ENCODE data around the gene EPHB3.

EPHB3 gene

DNA sequence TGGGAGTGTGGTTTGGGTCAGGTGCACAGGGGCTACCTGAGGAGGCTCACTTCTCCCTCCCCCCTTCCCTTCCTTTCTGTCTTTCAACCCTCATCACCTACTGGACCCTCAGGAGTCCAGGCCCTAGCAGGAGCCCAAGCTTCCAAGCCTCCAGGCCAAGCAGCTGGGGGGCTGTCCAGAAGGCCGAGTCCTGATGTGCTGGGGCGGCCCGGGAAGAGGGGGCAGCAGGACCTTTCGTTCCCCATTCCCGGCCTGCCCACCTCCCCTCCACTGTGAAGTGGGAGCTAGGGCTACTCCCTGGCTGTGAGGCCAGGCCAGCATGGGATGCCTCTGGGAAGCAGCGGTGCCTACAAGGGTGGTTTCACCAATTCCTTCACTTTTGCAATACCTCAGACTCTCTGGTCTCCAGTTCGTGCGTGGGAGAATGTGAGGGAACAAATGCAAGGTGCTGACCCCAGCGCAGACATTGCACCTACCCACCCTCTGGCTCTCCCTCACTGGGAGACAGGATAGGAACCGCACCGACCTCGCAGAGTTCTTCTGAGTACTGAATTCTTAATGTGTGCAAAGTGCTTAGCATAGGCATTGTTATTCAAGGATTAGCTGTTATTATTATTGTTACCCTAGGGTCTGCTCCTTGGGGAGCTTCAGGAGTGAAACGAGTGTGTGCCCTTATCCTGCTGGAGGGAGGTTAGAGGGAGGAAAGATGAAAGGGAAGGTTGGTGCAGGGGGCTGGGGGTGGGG is 2.5 kb downstream of the EPHB3 start:
- DNase-seq (ENCODE audit: low read depth in 3 of 3), result no peak

DNA sequence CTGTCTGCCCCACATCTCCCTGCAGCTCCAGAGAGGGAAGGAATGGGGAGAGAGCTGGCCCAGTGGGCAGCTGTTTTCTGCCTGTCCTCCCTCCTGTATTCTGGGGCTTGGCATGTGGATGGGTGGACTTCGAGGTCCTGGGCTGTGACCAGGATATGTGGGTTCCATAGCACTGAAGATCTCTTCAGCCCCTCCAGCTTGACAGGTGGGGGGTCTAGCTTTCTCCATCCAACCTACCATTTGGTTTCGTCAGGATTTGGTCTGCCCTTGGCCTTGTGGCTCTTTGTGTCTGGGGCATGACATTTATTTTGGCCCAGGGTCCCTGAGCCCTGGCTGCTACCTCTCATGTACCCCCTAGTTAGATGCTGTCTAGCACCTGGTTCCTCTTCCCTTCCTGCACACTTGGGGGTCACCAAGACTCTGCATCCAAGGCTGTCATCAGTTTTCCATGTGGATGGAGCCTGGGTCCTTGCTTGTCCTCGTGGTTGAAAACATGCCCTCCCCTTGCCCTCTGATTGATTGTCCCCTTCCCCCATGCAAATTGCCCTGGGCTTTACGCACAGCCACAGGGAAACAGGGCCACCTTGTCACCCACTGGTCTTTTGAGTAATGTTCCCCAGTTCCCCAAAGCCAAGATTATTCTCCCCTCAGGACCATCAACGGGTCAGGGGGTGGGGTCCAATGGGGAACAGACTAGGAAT is 3.2 kb downstream of the EPHB3 start:
- DNase-seq (ENCODE audit: low read depth in 3 of 3), result no peak

DNA sequence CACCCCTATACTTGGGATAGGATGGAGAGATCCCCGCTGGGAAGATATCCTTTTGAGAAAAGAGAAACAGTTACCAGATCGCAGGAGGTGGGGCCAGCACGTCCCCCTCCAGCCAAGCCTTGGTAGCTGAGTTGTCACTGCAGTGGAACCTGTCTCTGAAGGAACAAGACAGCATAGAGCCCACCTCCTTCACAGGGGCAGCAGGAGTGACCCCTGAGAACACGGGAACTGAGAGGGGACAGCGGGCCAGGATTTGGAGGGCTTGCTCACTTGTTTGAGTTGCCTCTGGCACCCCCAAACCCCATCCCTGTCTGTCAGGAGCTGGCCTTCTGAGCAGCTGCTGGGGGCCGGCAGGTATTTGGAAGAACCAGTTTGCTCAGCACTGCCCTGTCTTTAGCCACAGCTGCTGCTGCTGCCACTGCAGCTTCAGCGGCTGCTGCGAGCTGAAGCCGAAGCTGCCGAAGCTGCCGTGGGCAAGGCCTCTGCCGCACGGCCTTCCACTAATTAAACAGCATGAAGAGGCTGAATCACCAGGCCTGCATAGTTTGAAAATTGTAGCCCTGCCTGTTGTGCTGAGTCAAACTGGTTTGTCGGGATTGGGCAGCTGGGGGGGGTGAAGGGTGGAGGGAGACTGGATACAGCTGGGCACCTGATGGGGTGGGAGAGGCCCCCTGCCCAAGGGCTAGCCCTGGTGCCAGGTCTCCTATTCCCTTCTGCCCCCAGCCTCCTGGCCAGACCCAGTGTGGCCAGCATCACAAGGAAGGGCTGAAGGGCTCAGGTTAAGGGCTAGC is 4.0 kb downstream of the EPHB3 start:
- no peak for DNase-seq (ENCODE audit: low read depth in 3 of 3)

DNA sequence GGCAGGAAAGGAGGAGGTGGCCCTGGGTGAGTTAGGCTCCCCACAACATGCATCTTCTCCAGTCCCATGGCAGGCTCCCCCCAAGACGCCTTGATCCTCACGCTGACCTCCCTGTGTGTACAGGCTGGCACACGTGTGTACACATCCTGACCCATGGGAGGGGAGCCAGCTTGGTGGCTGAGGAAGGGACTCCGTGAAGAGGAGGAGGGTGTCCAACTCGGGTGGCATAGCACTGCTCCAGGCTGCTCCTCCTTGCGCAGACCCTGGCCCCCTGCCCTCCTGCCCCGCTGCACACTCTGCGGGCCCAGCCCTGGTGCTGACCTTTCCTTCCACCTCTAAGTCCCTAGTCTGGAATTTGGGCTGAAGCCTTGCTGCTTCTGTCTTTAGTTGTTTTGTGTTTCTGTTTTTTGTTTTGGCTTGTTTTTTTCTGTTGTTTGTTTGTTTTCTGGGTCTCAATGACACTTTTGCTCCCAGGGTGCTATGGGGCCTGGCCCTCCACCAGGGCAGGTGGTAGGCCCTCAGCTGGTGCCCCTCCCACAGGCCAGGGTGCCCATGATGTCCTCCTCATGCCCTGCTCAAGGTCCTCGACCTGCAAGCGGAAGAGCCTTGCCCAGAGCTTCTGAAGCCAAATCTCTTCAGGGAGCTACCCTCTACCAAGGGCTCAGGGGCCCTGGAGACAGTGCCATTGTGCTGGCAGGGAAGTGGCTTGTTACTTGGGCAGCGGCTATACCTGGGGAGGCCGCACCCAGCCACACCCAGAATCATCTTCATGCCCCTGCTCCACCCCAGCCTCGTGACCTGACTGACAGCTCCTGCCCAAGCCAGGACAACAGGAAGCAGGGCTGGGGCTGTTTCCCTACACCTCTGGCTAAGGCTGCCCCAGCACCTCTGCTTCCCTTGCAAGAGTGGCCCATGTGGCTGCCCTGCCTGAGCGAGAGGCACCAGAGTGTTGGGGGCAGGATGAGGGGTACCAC is 5.1 kb downstream of the EPHB3 start:
- no peak for DNase-seq (ENCODE audit: low read depth in 3 of 3)

DNA sequence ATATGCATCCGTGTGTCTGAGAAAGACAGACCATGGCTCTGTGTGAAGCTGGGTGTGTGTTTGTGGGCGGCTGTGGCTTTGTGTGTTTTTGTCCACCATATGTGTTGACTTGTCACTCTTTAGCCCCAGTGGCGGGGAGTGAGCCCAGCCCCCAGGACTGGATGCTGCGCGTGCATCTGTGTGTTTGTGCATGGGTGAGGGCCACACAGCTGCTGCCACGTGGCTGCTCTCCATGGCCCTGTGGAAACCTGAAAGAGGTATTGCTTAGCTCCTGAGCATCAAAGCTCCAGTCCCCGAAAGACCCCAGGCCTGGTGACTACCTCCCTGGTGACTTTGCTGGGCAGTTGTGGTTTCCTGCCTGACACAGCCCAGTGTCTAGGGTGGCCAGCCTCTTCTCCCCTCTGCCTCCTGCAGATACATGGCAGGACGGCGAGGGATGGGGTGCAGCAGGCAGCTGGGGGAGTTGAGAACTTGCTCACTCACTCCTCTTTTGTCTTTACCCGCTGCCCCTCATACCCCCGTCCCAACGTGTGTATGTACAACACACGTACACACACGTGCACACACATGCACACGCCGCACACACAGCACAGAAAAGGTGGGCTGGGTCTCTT is 6.5 kb downstream of the EPHB3 start:
- no peak for DNase-seq (ENCODE audit: low read depth in 3 of 3)

DNA sequence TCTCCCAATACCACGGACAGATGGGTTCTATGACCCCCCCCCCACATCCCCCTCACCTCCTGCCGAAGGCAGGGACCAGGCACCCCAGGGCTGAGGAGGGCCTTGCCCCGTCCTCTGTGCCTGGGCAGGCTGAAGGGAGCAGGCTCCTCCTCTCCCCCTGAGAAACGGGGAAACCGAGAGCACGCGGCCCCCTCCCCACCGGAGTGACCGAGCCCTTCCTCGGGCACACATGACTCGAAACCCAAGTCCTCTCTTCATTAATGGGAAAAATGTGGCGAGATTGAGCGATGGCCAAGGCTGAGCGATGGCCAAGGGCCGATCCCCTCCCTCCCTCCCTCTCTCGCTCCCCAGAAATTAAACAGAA is 7.0 kb downstream of the EPHB3 start:
- no peak for DNase-seq (ENCODE audit: low read depth in 3 of 3)

DNA sequence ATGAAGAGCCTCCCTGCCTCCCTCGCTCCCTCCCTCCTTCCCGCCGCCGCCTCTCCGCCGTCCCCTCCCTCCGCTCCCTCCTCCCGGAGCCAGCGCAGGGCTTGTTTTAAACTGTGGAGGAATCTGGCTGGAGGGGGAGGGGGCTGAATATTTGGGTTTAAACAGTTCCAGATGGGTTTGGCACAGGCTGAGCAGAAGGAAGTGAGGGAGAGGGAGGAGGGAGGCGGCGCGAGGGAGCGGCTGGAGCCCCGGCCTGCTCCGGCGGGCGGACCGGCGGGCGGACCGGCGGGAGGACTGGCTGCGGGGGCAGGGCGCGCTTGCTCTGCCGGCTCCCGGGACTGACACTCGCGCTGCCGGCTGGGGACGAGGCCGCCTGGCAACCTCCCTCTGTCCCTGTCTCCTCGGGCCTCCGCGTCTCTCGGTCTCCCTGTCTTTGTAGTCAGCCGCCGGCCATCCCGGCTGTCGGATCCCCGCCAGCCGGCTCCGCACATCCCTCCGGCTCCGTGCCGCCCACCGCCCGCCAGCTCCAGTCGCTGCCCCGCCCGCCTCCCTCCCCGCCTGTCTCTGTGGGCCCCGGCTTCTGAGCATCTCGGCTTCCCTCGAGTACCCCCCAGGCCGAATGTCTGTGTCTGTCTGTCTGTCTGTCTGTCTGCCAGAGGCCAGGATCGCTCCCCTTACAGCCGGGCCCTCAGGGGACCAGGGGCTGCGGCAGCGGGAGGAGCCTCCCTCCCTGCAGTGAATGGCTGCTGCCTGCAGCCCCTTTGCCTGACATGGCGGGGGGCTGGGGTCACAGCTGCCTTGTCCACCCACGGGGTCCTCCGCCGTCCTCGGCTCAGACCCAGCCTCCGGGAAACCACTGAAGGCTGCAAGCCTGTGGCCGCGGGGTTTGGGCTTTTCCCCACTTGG is 7.6 kb downstream of the EPHB3 start:
- no peak for DNase-seq (ENCODE audit: low read depth in 3 of 3)

DNA sequence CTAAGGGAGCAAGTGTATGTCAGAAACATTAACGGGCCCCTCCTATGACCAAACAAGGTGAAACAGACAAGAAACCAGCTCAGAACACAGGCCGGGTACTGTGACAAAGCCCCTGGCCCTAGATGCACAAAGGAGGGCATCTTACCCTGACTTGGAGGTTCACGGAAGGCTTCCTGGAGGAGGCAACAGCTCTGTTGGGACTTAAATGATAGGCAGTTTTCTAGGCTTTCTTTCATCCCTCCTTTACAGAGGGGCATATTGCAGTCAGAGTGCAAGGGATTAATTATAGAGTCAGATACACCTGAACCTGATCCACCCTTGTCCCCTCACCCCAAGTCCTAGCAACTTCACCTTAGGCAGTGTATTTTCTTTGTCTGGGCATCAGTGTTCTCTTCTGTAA is 8.4 kb downstream of the EPHB3 start:
- DNase-seq (ENCODE audit: low read depth in 3 of 3), result no peak

DNA sequence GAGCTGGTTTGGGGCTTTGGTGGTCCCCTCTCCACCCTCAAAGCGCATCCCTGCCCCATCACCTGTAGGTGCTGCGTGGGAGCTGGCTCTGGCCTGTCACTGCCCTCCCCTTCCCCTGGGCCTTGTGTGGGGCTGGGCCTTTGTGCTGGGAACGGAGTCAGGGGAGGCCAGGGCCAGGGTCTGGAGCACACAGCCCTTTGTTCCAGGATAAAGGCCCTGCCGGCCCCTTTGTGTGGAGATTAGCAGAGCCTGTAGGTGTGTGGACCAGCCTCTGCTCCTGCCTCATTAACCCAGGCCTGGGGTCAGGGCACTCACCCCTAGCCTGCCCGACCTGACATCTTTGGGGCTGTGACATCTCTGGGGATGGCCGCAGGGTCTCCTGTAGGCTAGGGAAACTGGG is 8.9 kb downstream of the EPHB3 start:
- DNase-seq (ENCODE audit: low read depth in 3 of 3), result no peak

DNA sequence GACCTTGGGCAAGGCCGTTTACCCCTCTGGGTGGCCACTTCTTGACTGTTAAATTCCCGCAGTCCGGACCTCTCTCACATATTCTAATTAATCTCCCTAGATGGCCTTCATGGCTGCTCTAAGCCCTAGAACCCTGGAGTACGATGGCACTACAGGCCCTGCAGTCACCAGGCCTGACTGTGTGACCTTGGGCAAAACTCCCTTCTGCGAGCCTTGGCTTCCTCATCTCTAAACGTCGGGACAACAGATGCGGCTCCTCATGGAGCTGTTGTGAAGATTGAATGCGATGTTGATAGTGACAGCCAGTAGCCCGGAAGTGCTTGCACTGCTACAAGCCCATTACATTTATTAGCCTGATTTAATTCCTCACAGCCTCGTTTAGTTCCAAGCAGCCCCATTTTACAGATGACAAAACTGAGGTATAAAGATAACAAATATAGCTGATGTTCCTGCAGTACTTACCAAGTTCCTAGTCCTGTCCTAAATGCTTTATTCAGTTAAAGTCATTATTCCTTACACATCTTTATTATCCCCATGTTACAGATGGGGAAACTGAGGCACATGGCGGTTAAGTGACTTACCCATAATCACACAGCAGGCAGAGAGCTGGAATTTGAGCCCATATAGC is 10.3 kb downstream of the EPHB3 start:
- no peak for DNase-seq (ENCODE audit: low read depth in 3 of 3)

DNA sequence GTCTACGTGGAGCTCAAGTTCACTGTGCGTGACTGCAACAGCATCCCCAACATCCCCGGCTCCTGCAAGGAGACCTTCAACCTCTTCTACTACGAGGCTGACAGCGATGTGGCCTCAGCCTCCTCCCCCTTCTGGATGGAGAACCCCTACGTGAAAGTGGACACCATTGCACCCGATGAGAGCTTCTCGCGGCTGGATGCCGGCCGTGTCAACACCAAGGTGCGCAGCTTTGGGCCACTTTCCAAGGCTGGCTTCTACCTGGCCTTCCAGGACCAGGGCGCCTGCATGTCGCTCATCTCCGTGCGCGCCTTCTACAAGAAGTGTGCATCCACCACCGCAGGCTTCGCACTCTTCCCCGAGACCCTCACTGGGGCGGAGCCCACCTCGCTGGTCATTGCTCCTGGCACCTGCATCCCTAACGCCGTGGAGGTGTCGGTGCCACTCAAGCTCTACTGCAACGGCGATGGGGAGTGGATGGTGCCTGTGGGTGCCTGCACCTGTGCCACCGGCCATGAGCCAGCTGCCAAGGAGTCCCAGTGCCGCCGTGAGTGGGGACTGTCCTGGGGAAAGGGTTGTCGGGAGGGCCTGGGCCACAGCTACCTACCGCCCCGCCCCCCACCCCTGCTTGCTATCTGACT is 11.2 kb downstream of the EPHB3 start:
- no peak for DNase-seq (ENCODE audit: low read depth in 3 of 3)

DNA sequence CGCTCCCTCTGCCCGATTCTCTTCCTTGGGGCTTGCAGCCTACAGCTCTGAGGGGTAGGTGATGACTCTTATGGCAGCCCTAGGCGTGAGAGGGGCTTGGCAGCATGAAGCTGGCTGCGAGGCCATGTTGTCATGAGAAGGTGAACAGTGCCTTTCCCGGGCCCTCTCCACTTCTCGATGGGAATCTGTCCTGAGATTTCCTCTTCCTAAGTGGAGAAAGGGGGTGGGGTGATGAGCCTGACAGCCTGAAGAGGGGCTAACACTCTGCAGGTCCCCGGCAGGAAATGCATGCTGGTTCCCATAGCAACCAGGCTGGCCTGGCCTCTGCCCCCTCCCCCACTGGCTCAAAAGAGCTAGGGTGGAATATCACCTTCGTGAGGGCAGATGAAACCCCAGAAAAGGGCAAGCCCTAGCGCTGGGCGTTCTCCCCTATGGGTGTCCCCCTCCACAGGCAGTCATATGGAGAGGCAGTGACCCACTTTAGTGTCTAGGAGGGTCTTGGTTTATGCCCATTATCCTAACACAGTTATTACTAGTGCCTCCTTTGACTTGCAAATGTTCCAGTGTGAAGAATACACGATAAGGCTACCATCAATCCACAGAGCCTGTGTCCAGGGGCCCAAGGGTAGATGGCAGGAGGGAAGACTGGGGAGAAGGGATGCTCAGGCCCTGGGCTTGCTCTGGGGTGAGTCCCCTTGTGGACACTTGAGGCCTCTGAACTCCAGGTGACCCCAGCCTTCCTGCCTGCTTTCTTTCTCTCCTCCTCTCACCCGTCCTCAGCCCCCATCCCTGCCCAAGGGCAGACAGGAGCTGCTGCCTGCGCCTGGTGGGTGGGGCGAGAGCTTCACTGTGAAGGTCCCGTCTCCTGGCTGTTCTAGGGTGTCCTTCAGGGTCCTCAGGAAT is 13.2 kb downstream of the EPHB3 start:
- no peak for DNase-seq (ENCODE audit: low read depth in 3 of 3)

DNA sequence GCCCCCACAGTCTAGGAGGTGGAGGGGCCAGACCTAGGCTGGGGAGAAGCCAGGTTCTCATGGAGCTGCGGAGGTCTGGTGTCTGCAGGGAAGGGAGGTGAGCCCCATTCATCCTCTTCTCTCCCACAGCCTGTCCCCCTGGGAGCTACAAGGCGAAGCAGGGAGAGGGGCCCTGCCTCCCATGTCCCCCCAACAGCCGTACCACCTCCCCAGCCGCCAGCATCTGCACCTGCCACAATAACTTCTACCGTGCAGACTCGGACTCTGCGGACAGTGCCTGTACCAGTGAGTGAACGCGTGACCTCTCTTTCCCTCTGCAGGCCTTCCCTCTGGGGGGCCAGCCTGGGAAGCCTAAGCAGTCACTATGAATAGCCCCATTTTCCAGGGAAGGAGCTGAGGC is 14.1 kb downstream of the EPHB3 start:
- no peak for DNase-seq (ENCODE audit: low read depth in 3 of 3)

DNA sequence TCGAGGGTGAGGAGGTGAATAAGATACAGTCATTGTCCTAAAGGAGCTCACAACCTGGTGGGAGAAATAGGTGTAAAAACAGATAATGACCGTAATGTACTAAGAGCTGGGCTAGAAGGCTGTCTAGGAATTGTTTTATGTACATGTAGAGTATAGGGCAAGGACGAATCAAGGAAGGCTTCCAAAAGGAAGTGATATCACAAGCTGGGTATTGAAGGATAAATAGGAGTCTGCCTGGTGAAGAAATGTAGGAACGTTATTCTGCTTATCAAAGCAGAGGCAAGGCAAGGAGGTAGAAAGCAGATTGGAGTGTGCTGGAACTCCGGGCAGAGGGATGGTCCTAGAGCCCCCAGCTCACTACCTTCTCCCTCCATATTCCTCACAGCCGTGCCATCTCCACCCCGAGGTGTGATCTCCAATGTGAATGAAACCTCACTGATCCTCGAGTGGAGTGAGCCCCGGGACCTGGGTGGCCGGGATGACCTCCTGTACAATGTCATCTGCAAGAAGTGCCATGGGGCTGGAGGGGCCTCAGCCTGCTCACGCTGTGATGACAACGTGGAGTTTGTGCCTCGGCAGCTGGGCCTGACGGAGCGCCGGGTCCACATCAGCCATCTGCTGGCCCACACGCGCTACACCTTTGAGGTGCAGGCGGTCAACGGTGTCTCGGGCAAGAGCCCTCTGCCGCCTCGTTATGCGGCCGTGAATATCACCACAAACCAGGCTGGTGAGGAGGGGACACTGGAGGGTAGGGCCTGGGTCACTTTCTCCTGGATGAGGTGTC is 15.1 kb downstream of the EPHB3 start:
- no peak for DNase-seq (ENCODE audit: low read depth in 3 of 3)

DNA sequence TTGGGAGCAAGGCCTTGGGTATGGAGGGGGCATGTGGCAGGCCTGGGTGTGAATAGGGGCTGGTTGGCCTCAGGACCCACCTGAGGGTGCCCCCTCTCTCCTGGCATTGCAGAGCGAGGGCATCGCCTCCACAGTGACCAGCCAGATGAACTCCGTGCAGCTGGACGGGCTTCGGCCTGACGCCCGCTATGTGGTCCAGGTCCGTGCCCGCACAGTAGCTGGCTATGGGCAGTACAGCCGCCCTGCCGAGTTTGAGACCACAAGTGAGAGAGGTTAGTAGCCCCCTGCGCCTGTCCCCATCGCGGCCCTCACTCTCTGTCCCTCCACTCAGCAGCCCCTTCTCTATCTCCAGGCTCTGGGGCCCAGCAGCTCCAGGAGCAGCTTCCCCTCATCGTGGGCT is 16.0 kb downstream of the EPHB3 start:
- DNase-seq (ENCODE audit: low read depth in 3 of 3), result no peak

DNA sequence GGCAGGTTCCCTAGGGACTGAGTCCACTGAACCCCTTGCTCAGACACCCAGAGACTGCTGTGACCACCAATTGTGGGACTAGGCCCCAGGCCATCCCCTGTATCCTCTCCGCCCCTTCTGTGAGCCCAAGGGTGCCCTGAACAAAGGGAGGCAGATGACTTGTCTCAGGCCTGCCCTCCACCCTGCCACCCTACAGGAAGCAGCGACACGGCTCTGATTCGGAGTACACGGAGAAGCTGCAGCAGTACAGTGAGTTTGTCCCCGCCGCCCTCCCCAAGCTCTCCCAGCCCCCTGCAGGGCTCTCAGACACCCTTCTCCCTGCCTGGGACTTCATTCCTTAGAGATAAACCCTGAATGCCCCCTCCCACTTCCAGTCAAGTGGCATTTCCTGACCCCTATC is 16.6 kb downstream of the EPHB3 start:
- DNase-seq (ENCODE audit: low read depth in 3 of 3), result no peak

DNA sequence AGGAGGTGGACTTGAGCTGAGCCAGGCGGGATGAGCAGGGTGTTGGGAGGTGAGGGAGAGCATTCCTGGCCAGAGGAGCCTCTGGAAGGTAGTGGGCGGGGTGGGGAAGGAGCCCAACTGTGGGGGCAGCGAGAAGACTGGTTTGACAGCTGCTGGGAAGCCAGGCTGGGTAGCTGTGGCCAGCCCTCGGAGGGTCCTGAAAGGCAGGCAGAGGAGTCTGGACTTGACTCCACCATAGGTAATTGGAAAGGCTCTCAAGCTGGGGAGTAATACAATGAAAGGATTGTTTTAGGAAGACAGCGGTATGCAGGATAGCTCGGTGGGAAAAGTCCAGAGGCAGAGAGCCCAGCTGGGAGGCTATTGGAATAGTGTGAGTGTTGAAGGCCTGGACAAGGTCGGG is 17.2 kb downstream of the EPHB3 start:
- no peak for DNase-seq (ENCODE audit: low read depth in 3 of 3)

All from stimulated activated CD4-positive, alpha-beta T cell treated with anti-CD3 and anti-CD28 coated beads, TNF-alpha, amount 100 ng/mL, for 4 hours (primary cell).